ENCODE results near the gene RPS16. TPM values are rescaled to one million over a fixed set of nuclear protein-coding genes. Genes with fewer than 3 reads are reported as not detected.
A peak's percentile ranks its signal among the peaks of the same experiment; 100 is the strongest.

The RPS16 gene
- total RNA-seq, 1 donor from 2014 or later = 1,329 TPM

DNA sequence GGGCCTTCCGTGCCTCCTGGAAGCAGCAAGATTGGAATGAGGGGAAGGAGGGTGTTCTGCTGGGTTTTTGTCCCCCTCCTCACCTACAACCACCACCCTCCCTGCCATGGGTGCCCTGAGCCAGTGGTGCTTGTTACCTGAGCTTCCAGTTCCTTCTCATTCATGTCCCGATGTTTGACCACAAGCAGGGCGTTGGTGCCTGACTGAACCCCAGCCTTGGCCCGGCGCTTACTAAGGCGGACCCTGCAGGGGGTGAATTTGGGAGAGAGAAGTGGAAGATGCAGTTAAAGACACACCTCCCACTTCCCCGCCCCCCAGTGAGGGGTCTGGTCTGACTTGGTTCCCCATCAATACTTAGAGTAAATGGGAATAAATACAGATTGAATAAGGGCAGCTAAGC lies 49.2 kb downstream of the RPS16 start:
- peaks cover 11% of the 10 kb centered on the region for H3K4me1 ChIP-seq (ENCODE audit: insufficient read depth, low read length)

DNA sequence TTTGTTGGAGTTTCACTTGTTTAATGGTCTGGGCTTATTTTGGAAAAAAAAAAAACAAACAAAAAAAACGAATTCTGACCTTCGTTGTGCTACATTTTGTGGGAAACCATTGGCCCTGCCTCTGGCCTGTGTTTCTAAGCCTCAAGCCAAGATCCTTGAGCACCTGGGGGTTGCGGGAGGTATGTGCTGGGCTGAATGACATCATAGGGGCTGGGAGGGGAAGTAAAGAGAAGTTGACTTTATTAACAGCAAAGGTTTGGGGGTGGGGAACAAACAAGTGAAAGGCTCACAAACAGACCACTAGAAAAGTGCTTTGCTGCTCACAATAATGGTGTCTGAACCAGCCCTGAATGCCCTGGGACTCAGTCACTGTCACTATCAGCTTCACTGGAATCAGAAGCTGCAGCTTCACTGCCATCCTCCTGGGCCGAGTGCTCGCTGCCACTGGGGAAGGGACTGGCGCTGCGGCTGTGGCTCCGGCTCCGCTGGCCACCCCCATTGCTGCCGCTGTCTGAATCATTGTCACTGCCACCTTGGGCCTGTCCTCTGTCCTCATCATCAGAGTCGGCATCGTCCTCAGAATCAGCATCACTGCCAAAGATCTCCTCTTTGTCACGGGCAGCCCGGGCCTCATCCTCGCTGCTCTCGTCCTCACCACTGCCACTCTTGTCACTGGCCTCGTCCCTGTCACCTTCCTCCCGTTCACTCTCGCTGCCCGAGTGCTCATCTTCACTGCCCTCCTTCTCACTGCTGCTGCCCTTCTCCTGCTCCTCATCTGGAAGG lies 49.9 kb downstream of the RPS16 start:
- H3K9me3 ChIP-seq (ENCODE audit: insufficient read depth, low read depth, low read length) = no peaks in the 10 kb centered on the region
- Mint-ChIP-seq H3K4me1 (ENCODE audit: low read depth, unreplicated experiment) (peaks cover 21% of the 10 kb centered on the region), H3K4me3 (ENCODE audit: unreplicated experiment) (no peak overlapping the region), H3K36me3 (ENCODE audit: low read depth, unreplicated experiment) (peaks cover 23% of the 10 kb centered on the region), H3K27me3 (ENCODE audit: low read depth, unreplicated experiment) (no peaks in the 10 kb centered on the region), H3K27ac (ENCODE audit: unreplicated experiment) (peak overlapping the region; percentile 47), H3K9me3 (ENCODE audit: unreplicated experiment) (no peaks in the 10 kb centered on the region)
- H3K4me1 ChIP-seq (ENCODE audit: insufficient read depth, low read length) = peaks cover 11% of the 10 kb centered on the region
- H3K9ac ChIP-seq (ENCODE audit: low read length) = no peak overlapping the region
- H3K27ac ChIP-seq (ENCODE audit: low read depth, low read length) = no peak overlapping the region
- H4K20me1 ChIP-seq (ENCODE audit: insufficient read depth, low read length) = peaks cover 11% of the 10 kb centered on the region
- no peak overlapping the region for H2AFZ ChIP-seq (ENCODE audit: low read depth, low read length)
- no peak for TF ChIP-seq EZH2 (IDR thresholded peaks at IDR 0.05; ENCODE audit: insufficient read depth, low read length)
- TF ChIP-seq CTCF (IDR thresholded peaks at IDR 0.05; ENCODE audit: insufficient read depth, low read depth, low read length) = no peak
- DNase-seq (ENCODE audit: low read depth) (no peak), FAIRE-seq (no peak)
- H3K4me3 ChIP-seq (ENCODE audit: insufficient read depth, low read depth, low read length) = no peak overlapping the region
- no peaks in the 10 kb centered on the region for H3K27me3 ChIP-seq (ENCODE audit: insufficient read depth, low read length)
- H3K79me2 ChIP-seq (ENCODE audit: insufficient read depth, low read length) = peaks cover 25% of the 10 kb centered on the region
- H3K36me3 ChIP-seq (ENCODE audit: insufficient read depth, low read length) = peaks cover 31% of the 10 kb centered on the region
- H3K4me2 ChIP-seq (ENCODE audit: low read length) = no peak overlapping the region

More for the DNA sequence above, 49.2 kb downstream of the RPS16 start:
- Histone ChIP-seq H3K36me3 (ENCODE audit: insufficient read depth, low read length) (peaks cover 27% of the 10 kb centered on the region), H2AFZ (ENCODE audit: low read depth, low read length) (no peak overlapping the region), H3K9me3 (ENCODE audit: insufficient read depth, low read depth, low read length) (no peaks in the 10 kb centered on the region), H3K9ac (ENCODE audit: low read length) (no peak overlapping the region), H3K4me2 (ENCODE audit: low read length) (no peak overlapping the region), H3K4me3 (ENCODE audit: insufficient read depth, low read depth, low read length) (no peak overlapping the region), H3K27ac (ENCODE audit: low read depth, low read length) (no peak overlapping the region), H4K20me1 (ENCODE audit: insufficient read depth, low read length) (peaks cover 11% of the 10 kb centered on the region), H3K27me3 (ENCODE audit: insufficient read depth, low read length) (no peaks in the 10 kb centered on the region), H3K79me2 (ENCODE audit: insufficient read depth, low read length) (peaks cover 27% of the 10 kb centered on the region)
- TF ChIP-seq EZH2 (IDR thresholded peaks at IDR 0.05; ENCODE audit: insufficient read depth, low read length) (no peak), CTCF (IDR thresholded peaks at IDR 0.05; ENCODE audit: insufficient read depth, low read depth, low read length) (no peak)
- Mint-ChIP-seq H3K4me1 (ENCODE audit: low read depth, unreplicated experiment) (peaks cover 17% of the 10 kb centered on the region), H3K27me3 (ENCODE audit: low read depth, unreplicated experiment) (no peaks in the 10 kb centered on the region), H3K9me3 (ENCODE audit: unreplicated experiment) (no peaks in the 10 kb centered on the region), H3K36me3 (ENCODE audit: low read depth, unreplicated experiment) (peaks cover 15% of the 10 kb centered on the region), H3K4me3 (ENCODE audit: unreplicated experiment) (no peak overlapping the region), H3K27ac (ENCODE audit: unreplicated experiment) (peak overlapping the region; percentile 53)
- FAIRE-seq = no peak
- DNase-seq (ENCODE audit: low read depth) = no peak
